Peyer's patch (tissue), 4 donors: ENCODE data around the gene LRCH3.

Experiments
- POLR2A ChIP-seq, 2 donors: fragments of 450-650 bp; IDR thresholded peaks; one replicate each; pipeline ENCODE4 v1.5.1; 2017; ENCODE audit warnings: antibody characterized with exemption in 2 of 2, mild to moderate bottlenecking in 2 of 2, moderate library complexity in 2 of 2
- TF ChIP-seq, protein P1 (sequence below), 6 experiments: fragments of 450-650 bp in 4 of 6; fragments of 200-600 bp in 2 of 6; sonication (generic) in 1 of 6; IDR thresholded peaks; one replicate each; pipeline ENCODE4 v1.5.1; 2017 to 2019; ENCODE audit warnings: antibody characterized with exemption in 6 of 6, mild to moderate bottlenecking in 3 of 6, moderate library complexity in 1 of 6

- TF ChIP-seq, protein P1, sequence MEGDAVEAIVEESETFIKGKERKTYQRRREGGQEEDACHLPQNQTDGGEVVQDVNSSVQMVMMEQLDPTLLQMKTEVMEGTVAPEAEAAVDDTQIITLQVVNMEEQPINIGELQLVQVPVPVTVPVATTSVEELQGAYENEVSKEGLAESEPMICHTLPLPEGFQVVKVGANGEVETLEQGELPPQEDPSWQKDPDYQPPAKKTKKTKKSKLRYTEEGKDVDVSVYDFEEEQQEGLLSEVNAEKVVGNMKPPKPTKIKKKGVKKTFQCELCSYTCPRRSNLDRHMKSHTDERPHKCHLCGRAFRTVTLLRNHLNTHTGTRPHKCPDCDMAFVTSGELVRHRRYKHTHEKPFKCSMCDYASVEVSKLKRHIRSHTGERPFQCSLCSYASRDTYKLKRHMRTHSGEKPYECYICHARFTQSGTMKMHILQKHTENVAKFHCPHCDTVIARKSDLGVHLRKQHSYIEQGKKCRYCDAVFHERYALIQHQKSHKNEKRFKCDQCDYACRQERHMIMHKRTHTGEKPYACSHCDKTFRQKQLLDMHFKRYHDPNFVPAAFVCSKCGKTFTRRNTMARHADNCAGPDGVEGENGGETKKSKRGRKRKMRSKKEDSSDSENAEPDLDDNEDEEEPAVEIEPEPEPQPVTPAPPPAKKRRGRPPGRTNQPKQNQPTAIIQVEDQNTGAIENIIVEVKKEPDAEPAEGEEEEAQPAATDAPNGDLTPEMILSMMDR (IDR thresholded peaks at IDR 0.05): no peak
- TF ChIP-seq POLR2A (IDR thresholded peaks at IDR 0.05): no peak
These were observed 44.5 kb downstream of the LRCH3 start for GRCh38 chr3:197835509-197835908.
